GM19324 (cell line): ENCODE measurements around the gene FAM170B.

Experiments
- ATAC-seq: cut with Tn5 transposase; IDR thresholded peaks from one replicate; pipeline ENCODE4 v1.9.1; 2021; ENCODE audit warnings: mild to moderate bottlenecking, moderate library complexity; ENCODE audit not compliant: unreplicated experiment, low FRiP score

Gene FAM170B

GRCh38 chr10:49109669-49110340 is 24.0 kb downstream of the FAM170B start:
- ATAC-seq: no peak

DNA sequence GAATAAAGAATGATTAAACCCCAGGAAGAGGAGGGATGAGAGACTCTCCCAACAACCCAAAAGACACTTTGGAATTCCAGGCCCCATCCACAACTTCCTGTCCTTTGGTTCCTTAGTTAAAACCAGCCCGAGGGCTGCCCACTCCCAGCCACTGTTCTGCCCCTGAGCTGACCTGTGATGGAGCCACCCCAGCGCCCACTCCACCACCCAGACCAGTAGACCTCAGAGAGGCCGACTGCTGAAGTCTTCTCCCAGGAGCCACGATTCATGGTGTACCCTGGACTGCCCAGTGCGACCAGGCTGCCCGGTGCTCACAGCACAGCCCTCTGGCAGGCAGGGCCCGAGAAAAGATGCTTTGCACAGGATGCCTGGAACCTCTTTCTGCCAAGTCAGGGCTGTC is 25.2 kb downstream of the FAM170B start:
- no peak for ATAC-seq

DNA sequence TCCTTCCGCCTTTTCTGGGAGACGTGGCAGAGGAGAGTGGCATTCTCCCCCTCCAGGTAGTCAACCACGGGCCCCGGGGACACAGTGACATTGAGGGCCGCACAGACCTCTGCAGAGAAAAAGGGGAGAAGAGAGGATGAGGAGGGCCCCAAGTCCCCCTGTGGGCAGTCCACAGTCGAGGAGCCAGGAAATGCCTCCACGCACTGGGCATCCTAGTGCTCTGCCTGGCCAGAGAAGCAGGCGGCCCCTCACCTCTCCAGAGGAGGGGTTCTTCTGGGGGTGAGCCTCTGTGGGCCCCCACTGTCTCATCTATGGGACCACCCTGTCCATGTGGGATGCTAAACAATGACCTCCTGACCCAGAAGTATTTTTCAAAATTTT is 25.9 kb downstream of the FAM170B start:
- no peak for ATAC-seq

DNA sequence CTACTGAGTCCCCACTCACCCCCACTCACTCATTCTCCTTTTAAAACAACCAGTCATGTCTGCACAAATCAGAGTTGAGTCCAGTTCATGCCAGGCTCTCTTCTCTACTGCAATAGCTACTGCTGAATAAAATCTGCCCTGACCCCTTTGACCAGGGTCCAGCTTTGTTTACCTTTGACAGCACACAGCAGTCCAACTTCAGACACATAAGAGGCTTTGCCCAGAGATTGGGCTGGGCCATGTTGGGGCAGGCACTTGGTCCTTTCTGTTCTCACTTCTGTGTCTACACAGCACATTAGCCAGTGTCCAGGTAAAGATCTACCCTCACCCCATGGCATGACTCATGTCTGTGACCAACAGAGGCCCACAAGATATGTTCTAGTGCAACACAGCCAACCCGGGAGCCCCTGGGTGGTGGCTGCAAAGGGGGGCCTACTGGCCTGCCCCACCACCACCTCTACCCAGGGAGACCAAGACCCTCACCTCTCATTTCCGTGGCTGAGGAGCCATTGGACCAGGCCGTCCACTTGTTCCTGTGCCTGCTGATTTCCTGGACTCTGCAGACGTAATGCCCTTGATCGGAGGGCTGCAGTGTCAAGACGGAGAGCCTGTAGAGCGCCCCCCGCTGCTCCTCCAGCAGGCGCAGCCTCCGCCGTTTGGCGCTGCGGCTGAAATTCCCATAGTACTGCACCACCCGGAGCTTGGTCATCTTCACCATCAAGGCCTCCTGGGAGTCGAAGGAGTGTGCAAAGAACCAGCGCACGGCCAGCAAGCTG is 26.5 kb downstream of the FAM170B start:
- no peak for ATAC-seq

DNA sequence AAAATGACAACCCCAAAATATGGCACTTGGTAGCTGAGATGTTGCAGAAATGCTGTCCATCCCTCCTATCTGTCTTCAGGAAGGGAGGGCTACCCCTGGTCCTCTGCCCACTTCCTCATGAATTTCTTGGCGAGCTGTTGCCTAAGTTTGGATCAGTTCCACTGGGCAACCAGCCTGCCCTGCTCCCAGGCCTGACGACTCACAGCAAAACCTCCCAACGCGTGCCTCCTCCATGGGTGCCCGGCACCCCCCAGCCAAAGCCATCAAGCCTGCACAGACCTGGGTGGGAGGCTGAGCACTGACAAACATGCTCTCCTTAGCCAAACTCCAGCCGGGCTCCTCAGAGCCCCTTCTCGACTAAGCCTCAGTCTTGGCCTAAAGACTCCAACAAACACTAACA is 27.4 kb downstream of the FAM170B start:
- no peak for ATAC-seq

DNA sequence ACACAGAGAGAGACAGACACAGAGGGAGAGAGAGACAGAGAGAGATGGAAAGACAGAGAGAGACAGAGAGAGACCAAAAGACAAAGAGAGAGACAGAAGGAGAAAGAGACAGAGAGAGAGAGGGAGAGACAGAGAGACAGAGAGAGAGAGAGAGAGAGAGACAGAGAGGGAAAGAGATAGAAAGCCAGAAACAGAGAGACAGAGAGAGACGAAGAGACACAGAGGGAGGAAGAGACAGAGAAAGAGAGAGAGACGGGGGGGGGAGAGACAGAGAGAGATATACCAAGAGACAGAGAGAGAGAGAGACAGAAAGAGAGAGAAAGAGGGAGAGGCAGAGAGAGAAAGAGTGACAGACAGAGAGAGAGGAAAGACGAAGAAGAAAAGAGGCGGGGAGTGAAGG is 28.7 kb downstream of the FAM170B start:
- ATAC-seq: no peak

DNA sequence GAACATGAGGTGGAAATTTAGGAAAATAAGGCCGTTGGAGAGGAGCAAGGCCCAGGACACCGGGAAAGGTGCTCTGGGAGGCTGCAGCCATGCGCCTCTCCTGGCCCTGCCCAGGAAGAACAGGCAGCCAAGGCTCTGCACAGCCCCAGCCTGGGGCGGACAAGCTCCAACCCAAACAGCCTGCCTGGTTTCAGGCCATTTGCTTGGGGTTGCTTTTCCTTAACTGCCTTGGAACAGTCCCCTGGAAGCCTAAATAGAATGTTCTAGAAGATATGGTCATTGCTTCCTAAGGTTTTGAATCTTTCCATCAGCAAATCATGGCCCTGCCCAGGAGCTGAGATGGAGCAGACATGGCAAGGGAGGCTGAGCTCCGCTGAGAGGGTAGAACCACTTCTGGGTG is 29.5 kb downstream of the FAM170B start:
- no peak for ATAC-seq

DNA sequence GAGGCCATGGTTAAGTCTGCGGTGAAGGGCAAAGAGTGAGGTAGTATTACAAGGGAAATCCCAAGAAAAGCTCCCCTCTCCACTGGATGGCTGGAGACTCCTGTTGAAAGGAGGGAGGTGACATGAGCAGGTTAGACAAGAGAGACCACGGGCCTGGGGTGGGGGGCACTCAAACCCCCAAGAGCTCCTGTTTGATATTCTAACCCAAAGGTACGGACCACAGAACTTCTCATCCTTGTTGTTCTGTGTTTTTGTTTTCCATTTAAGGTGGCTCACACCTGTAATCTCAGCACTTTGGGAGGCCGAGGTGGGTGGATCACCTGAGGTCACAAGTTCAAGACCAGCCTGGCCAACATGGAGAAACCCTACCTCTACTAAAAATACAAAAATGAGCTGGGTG is 30.1 kb downstream of the FAM170B start:
- no peak for ATAC-seq

GRCh38 chr10:49099046-49099445 is 34.8 kb downstream of the FAM170B start:
- ATAC-seq: no peak

- ATAC-seq: no peak
These were observed 36.9 kb downstream of the FAM170B start for GRCh38 chr10:49096890-49097445.

- no peak for ATAC-seq
These were observed 39.2 kb downstream of the FAM170B start for GRCh38 chr10:49094646-49095045.

DNA sequence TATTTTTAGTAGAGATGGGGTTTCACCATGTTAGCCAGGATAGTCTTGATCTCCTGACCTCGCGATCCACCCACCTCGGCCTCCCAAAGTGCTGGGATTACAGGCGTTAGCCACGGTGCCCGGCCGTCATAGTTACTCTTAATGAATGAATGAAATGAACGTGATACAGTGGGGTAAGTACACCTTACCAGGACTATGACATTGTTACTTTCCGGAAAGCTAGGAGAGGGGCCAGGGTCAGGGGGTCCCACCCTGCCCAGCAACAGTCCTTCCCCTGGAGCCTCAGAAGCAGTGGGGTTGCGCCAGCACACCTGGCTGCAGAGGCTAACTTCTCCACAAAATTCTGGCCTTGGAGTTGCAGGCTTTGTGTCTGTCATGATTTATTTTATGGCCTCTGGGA is 39.9 kb downstream of the FAM170B start:
- no peak for ATAC-seq

GRCh38 chr10:49092477-49092876 is 41.3 kb downstream of the FAM170B start:
- ATAC-seq: no peak

GRCh38 chr10:49091450-49092210 is 42.2 kb downstream of the FAM170B start:
- no peak for ATAC-seq

DNA sequence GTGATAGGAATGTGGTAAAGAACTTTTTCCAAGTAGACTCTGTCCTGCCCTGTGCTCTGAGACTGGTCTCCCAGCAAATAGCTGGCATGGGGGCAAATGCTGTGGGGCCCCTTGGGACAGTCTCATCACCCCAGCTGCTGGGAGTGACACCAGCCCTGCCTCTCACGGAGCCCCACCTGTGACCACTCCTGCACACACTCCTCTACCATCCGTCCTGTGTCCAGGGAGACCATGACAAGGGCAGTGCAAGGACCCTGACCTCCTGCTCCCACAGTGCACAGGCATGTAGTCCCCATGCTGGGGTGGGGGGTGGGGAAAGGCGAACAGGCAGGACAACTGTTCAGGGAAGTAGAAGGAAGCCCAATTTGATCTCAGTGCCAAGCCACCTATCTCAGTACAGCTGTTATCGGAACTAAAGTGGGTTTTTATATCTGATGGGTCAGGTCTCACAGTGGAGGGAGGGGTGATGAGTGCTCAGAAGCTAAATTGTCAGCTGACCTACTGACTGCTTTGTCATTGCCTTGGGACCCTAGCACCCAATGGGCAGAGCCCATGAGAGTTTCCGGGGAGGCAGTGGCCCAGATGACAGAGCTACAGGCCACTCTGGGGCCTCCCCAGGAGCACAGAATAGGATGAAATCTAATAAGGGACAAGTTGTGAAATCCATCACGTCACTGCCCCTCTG is 43.0 kb downstream of the FAM170B start:
- no peak for ATAC-seq

DNA sequence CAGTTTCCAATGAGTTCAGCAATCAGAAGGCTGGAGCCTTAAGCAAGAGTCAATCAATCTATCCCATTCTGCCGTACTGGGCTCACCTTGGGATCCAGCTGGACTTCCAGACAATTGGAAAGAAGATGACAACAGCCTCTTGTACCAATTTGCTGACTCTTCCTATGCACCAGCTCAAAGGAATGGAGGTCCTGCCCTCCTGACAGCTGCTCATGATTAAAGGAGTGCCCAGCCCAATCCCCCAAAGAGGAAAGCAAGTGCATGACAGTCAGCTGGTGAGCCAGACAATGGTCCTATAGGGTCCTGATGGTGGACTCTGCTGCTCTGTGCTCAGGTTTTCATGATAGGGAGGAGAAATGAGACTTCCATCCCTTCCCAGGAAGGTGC is 43.6 kb downstream of the FAM170B start:
- ATAC-seq: no peak

DNA sequence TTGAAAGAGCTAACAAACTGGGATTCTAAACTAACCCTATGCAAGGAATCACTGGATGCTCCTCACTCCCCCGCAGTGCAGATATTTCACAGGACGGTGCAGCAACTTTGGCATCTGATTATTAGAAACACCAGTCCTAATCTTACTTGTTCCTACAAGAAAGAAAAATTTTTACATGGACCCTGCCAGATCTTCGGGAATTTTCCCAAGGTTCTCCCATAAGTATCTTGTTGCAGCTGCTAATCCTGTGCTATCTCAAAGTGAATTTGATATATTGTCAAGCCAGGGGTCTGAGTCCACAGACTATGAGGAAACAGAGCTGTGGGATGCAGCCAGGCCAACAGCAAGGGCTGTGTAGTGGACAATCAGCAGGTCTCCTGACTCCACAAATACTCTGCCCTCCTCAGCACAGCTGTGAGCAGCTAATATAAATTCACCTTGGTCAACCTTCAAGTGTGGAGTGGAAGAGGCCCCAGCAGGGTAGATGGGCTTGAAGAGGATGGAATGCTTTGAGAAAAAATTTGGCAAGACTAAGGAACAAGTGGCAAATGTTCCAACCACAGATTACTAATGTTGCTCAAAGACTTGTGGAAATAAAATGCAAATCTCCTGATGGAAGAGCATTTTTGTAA is 44.1 kb downstream of the FAM170B start:
- ATAC-seq: no peak

DNA sequence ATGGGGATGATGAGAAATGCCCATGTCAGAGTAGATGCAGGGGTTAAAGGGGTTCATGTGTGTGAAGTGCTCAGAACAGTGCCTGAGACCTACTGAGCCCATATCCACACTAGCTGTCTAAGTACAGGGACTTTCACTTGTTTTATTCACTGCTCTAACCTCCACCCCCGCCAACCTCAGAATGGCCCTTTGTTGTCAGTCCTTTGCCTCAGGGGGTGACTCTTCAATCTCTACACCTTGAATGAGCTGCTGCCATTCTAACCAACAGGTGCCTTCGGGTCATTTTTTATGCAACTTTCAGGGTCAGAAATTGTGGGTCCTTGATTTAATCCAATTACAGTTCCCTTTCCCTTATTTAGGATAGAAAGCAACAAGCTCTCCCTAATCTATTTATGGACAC is 44.7 kb downstream of the FAM170B start:
- ATAC-seq: no peak

DNA sequence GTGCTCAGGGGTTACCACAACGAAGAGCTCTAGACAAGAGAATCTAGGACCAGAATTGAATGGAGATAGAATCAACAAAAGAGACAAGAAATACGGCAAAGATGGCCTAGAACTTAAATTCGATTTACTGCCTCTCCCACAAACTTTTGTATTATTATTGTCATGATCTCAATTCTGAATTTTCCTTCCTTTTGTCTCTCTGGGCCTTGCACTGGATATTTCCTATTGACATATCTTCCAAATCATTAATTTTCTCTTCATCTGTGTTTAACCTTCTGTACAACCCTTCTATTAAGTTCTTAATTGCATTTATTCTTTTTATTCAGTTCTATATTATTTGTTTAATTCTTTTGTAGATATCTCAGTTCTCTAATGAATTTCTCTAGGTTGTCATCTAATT is 46.9 kb downstream of the FAM170B start:
- ATAC-seq: no peak

DNA sequence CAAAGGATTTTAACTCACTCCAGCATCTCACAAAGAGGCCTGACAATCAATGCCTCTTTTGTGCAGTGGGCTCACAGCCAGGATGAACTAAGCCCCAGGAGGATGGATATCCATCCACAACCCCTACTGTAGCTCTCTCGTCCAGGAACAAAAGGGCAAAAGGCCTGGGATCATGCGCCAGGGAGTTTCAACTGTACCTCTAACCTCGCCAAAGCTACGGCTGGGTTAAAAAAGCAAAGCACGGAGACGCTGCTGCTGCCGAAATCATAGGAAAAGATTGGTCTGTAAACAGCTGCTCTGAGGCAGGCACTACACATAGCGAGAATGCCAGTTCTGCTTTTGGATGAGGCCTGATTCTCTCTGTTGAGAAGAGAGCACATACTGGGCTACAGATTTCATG is 50.6 kb downstream of the FAM170B start:
- no peak for ATAC-seq
